Skin epidermis (tissue), 12 donors: ENCODE data around the gene KCNK4.
"Not testable (repeated sequence)": the region's sequence is repeated elsewhere in the genome, so short reads cannot be mapped to it uniquely, and the experiment has no call there.

Experiments used
- H3K27ac ChIP-seq, 21 experiments: fragments of 200-600 bp; sonication (generic) in 11 of 21; one replicate each; pipeline ENCODE4 v1.5.0; 2020; ENCODE audit warnings: mild to moderate bottlenecking in 3 of 21, inconsistent platforms in 2 of 21, moderate library complexity in 2 of 21
- H3K4me3 ChIP-seq, 7 experiments: fragments of 200-600 bp; sonication (generic) in 2 of 7; one replicate each; pipeline ENCODE4 v1.5.0; 2020; ENCODE audit warnings: inconsistent platforms in 2 of 7, mild to moderate bottlenecking in 2 of 7, moderate library complexity in 1 of 7

Gene KCNK4

GRCh38 chr11:64317325-64317960, 26.3 kb downstream of the KCNK4 start, which contains the start of gene TRMT112:
TRMT112 (minus strand) TSS chr11:64317559; CDS start chr11:64317526, 33 bp downstream.
- H3K4me3 ChIP-seq = peak within 1 kb of the TSS; percentile 51 to 87 (median 68)
- peak within 1 kb of the TSS; percentile 81 to 98 (median 92) for H3K27ac ChIP-seq

- Histone ChIP-seq H3K27ac (peak within 1 kb of the TSS; percentile 81 to 98 (median 92)), H3K4me3 (peak within 1 kb of the TSS; percentile 51 to 87 (median 68))
These were observed 27.1 kb downstream of the KCNK4 start, which contains the start of gene PRDX5 for GRCh38 chr11:64317961-64318765. PRDX5 (plus strand) TSS chr11:64318121; CDS start chr11:64318216, 95 bp downstream.

- Histone ChIP-seq H3K27ac (peak overlapping the region; percentile 81 to 98 (median 92)), H3K4me3 (peak overlapping the region; percentile 51 to 87 (median 68))
These were observed 28.0 kb downstream of the KCNK4 start for GRCh38 chr11:64318766-64319761.

GRCh38 chr11:64320556-64320955, 29.5 kb downstream of the KCNK4 start:
- Histone ChIP-seq H3K27ac (peak overlapping the region in 6 of 21 experiments; percentile 2 to 55 (median 25)), H3K4me3 (no peak overlapping the region)

GRCh38 chr11:64321026-64321425, 29.9 kb downstream of the KCNK4 start:
- Histone ChIP-seq H3K4me3 (no peak overlapping the region), H3K27ac (peak overlapping the region in 12 of 21 experiments; percentile 2 to 69 (median 38))

- no peak overlapping the region for H3K4me3 ChIP-seq
- H3K27ac ChIP-seq = peak overlapping the region in 11 of 21 experiments; percentile 2 to 69 (median 38)
These were observed 30.4 kb downstream of the KCNK4 start for GRCh38 chr11:64321533-64321932.

- no peak overlapping the region for H3K4me3 ChIP-seq
- peak overlapping the region in 2 of 21 experiments; percentile 3 to 24 for H3K27ac ChIP-seq
These were observed 31.8 kb downstream of the KCNK4 start for GRCh38 chr11:64322925-64323260.

- H3K27ac ChIP-seq = no peak overlapping the region
- H3K4me3 ChIP-seq = no peak overlapping the region
These were observed 32.3 kb downstream of the KCNK4 start for GRCh38 chr11:64323373-64323772.

GRCh38 chr11:64323984-64324383, 32.9 kb downstream of the KCNK4 start:
- peak overlapping the region in 5 of 21 experiments; percentile 2 to 34 (median 25) for H3K27ac ChIP-seq
- not testable (repeated sequence) for H3K4me3 ChIP-seq

- peak overlapping the region in 7 of 21 experiments; percentile 14 to 62 (median 35) for H3K27ac ChIP-seq
- H3K4me3 ChIP-seq = no peak overlapping the region
These were observed 33.8 kb downstream of the KCNK4 start for GRCh38 chr11:64324692-64325469.

- Histone ChIP-seq H3K27ac (no peak overlapping the region), H3K4me3 (no peak overlapping the region)
These were observed 36.3 kb downstream of the KCNK4 start for GRCh38 chr11:64327375-64327774.

- no peak overlapping the region for H3K27ac ChIP-seq
- H3K4me3 ChIP-seq = no peak overlapping the region
These were observed 36.9 kb downstream of the KCNK4 start for GRCh38 chr11:64327993-64328392.

GRCh38 chr11:64330888-64331287, 39.8 kb downstream of the KCNK4 start:
- no peak overlapping the region for H3K4me3 ChIP-seq
- H3K27ac ChIP-seq = no peak overlapping the region

- Histone ChIP-seq H3K27ac (peak overlapping the region in 11 of 21 experiments; percentile 9 to 65 (median 31)), H3K4me3 (no peak overlapping the region)
These were observed 40.7 kb downstream of the KCNK4 start for GRCh38 chr11:64331569-64332371.

- Histone ChIP-seq H3K4me3 (no peak overlapping the region), H3K27ac (no peak overlapping the region)
These were observed 42.5 kb downstream of the KCNK4 start for GRCh38 chr11:64333556-64333955.

- Histone ChIP-seq H3K27ac (peak overlapping the region in 8 of 21 experiments; percentile 7 to 73 (median 48)), H3K4me3 (no peak overlapping the region)
These were observed 43.9 kb downstream of the KCNK4 start for GRCh38 chr11:64334764-64335735.
